Activated naive CD4-positive, alpha-beta T cell treated with anti-CD3 and anti-CD28 coated beads, Interleukin-2, amount 10 ng/mL, durations not matched to agents 7 days and 5 days (primary cell): ENCODE data around the gene ERG28.
A peak's percentile ranks its signal among the peaks of the same experiment; 100 is the strongest.
"Not testable (repeated sequence)": the region's sequence is repeated elsewhere in the genome, so short reads cannot be mapped to it uniquely, and the experiment has no call there.

Experiments
- CTCF ChIA-PET: fragments of 350-600 bp; sonication (Branson Sonifier 250); formaldehyde crosslinking; loops from one replicate; lab custom pipeline; 2021; ENCODE audit warnings: antibody characterized with exemption; lab: Charles Lee
- DNase-seq: peaks from one replicate; pipeline ENCODE4 v3.0.0-alpha.2; 2020
- H3K27ac Mint-ChIP-seq: one replicate; pipeline ENCODE4 v1.8.0; 2021; ENCODE audit warnings: mild to moderate bottlenecking, moderate library complexity, mixed read lengths
- H3K27me3 Mint-ChIP-seq: one replicate; pipeline ENCODE4 v1.8.0; 2021; ENCODE audit warnings: mild to moderate bottlenecking, mixed read lengths
- H3K36me3 Mint-ChIP-seq: one replicate; pipeline ENCODE4 v1.8.0; 2021; ENCODE audit warnings: mixed read lengths
- H3K4me1 Mint-ChIP-seq: one replicate; pipeline ENCODE4 v1.8.0; 2021; ENCODE audit warnings: mixed read lengths
- H3K4me3 Mint-ChIP-seq: one replicate; pipeline ENCODE4 v1.8.0; 2021; ENCODE audit warnings: mild to moderate bottlenecking, moderate library complexity, mixed read lengths
- H3K9me3 Mint-ChIP-seq: one replicate; pipeline ENCODE4 v1.8.0; 2021; ENCODE audit warnings: mixed read lengths

ERG28 gene, protein sequence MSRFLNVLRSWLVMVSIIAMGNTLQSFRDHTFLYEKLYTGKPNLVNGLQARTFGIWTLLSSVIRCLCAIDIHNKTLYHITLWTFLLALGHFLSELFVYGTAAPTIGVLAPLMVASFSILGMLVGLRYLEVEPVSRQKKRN

DNA sequence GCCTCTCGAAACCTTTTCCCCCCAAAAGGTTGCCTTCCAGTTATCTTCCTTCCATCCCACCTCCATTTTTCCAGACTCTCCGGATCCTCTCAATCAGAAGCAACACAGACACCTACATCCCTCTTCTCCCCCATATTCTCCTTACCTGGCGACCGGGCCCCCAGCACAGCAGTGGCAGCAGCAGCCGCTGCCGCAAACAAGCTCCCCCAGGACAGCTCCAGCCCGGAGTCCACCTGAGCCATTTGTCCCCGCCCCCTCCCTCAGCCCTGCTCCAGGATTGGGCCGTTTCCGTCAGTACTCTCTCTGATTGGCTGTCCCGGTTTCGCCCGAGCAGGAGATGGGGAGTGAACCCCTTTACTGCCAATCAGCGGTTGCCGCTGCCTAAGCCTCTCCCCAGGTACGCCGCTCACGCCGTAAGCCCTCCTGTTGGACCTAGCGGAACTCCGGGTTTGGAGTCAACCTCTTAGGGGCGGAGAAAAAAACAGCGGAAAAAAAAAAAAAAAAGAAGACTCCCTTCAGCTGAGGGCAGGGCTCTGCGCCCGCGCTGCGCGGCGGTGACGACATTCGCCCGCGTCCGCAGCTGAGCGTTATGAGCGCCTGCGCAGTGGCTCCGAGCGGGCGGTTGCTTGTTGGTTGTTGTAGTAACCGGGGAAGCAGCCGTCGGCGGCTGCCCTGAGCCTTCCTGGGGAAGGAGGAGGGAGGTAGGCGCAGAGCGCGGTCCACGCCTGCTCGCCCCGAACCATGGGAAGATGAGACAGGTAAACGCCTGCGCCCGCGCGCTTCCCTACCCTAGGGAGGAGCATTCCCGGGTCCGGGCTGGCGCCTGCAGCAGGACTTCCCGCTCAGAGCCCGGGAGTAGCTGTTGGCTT, at the start of gene ERG28, which contains the start of gene TTLL5:
ERG28 (minus strand) TSS at position 247 of the 869 bp plus-strand sequence. CDS start 3,374 bp downstream, outside the sequence.
TTLL5 (plus strand) TSS at position 617 of the 869 bp plus-strand sequence. CDS start 1,904 bp downstream, outside the sequence.
- CTCF ChIA-PET, result interaction anchor here (0.5 to 1.1 kb wide), 4 partner anchors 9 to 246 kb away, joined by 3 to 4 read pairs (median 3); no protein-coding TSS in a partner anchor
- Mint-ChIP-seq H3K4me3 (peak within 1 kb of the TSS; percentile 92), H3K36me3 (peaks cover 19% of the 10 kb centered on the region), H3K9me3 (no peaks in the 10 kb centered on the region), H3K4me1 (peaks cover 33% of the 10 kb centered on the region), H3K27ac (peak within 1 kb of the TSS; percentile 88), H3K27me3 (peaks cover 6% of the 10 kb centered on the region)
- DNase-seq, result peak; percentile 98

- Mint-ChIP-seq H3K36me3 (no peaks in the 10 kb centered on the region), H3K4me3 (no peak overlapping the region), H3K27ac (no peak overlapping the region), H3K27me3 (no peaks in the 10 kb centered on the region), H3K9me3 (no peaks in the 10 kb centered on the region), H3K4me1 (no peaks in the 10 kb centered on the region)
- CTCF ChIA-PET, result interaction anchor here (0.6 to 4.9 kb wide), 27 partner anchors 9 to 678 kb away, joined by 3 to 131 read pairs (median 4); partner anchors contain the start of genes FLVCR2, IFT43 and TGFB3
- DNase-seq, result peak; percentile 78
Observed at GRCh38 chr14:75709207-75709812, 48.6 kb upstream of the ERG28 start.

DNA sequence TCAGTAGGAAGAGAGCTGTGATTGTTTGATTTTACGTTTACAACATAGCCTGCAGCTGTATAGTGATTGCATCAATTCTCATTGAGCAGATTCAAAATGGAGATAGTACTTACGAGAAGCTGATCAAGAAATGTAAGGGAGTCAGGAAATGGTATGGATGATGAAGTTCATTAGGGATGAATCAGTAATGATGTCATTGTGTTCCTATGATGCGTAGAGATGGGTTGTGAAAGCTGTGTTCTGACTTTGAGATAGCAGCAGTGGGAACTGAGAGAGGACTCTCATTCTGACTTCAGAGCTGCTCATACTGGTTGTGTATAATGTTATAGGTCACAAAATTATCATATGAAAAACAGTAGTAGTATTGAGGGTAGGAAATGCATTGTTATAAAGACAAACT, 44.3 kb upstream of the ERG28 start:
- Mint-ChIP-seq H3K27me3 (no peaks in the 10 kb centered on the region), H3K4me3 (no peak overlapping the region), H3K27ac (no peak overlapping the region), H3K4me1 (no peaks in the 10 kb centered on the region), H3K36me3 (peaks cover 6% of the 10 kb centered on the region), H3K9me3 (no peaks in the 10 kb centered on the region)
- DNase-seq, result no peak
- CTCF ChIA-PET, result interaction anchor here (0.7 to 1.7 kb wide), 5 partner anchors 16 to 683 kb away, joined by 3 to 7 read pairs (median 6); no protein-coding TSS in a partner anchor

- Mint-ChIP-seq H3K9me3 (no peaks in the 10 kb centered on the region), H3K4me3 (no peak overlapping the region), H3K4me1 (no peaks in the 10 kb centered on the region), H3K27me3 (no peaks in the 10 kb centered on the region), H3K27ac (no peak overlapping the region), H3K36me3 (peaks cover 14% of the 10 kb centered on the region)
- no peak for DNase-seq
- CTCF ChIA-PET, result interaction anchor here (1.7 kb wide), 1 partner anchor 279 kb away, joined by 7 read pairs; no protein-coding TSS in a partner anchor
Observed at GRCh38 chr14:75703467-75703866, 42.8 kb upstream of the ERG28 start.

DNA sequence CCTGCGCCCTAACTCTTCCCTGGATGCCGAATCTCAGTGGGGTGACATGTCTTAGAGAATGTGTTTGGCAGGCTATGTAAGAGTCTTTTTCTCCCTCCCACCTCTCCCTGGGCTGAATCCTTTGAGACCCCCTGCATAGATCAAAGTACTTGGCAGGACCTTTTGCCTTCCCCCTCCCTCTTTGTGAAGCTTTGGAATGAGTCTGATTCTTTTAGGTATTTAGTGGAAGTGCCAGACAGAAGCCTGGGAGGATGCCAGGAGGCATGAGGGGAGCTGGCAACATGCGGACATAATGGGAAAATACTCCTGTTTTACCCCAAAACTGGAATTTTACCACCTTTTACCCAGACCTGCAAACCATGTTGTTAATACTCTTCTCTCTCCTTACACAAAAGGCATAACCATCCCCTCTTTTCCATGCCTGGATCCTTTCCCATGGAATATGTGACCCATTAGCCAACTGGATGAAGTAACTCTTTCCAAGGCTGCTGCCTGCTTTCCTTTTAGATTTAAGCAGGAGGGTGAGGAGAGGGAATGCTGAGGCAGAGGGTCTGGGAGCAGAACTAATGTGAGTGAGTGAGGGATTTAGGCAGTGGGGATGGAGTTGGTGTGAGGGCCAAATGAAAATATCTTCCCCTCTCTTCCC, 42.1 kb upstream of the ERG28 start:
- Mint-ChIP-seq H3K36me3 (peaks cover 14% of the 10 kb centered on the region), H3K27ac (no peak overlapping the region), H3K9me3 (no peaks in the 10 kb centered on the region), H3K4me1 (no peaks in the 10 kb centered on the region), H3K27me3 (no peaks in the 10 kb centered on the region), H3K4me3 (no peak overlapping the region)
- CTCF ChIA-PET, result interaction anchor here (1.1 to 1.5 kb wide), 3 partner anchors 8 to 276 kb away, joined by 3 to 4 read pairs (median 4); no protein-coding TSS in a partner anchor
- no peak for DNase-seq

DNA sequence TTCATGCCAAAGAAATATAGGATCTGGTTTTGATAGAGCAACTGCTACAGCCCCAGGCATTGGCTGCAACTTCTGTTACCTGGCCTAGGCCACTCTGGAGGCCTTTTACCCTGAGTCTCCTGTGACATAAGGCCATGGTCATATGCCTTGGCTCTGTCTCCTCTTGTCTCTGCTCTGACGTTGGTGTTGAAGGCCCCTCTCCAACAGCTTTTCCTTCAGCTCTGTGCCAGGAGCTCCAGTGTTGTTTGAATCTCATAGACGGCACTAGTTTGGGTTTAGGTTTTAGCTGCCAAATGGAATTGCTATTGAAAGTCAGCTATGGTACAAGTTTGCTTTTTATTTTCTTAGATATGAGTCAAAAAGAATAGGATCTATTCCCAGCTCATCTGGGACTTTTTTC, 41.4 kb upstream of the ERG28 start:
- H3K9me3 Mint-ChIP-seq, result no peaks in the 10 kb centered on the region
- no peak for DNase-seq
- H3K27ac Mint-ChIP-seq, result no peak overlapping the region
- peaks cover 14% of the 10 kb centered on the region for H3K36me3 Mint-ChIP-seq
- CTCF ChIA-PET, result interaction anchor here (1.1 to 1.5 kb wide), 3 partner anchors 8 to 277 kb away, joined by 3 to 4 read pairs (median 4); no protein-coding TSS in a partner anchor
- H3K4me1 Mint-ChIP-seq, result no peaks in the 10 kb centered on the region
- H3K4me3 Mint-ChIP-seq, result no peak overlapping the region
- H3K27me3 Mint-ChIP-seq, result no peaks in the 10 kb centered on the region

- H3K4me1 Mint-ChIP-seq, result no peaks in the 10 kb centered on the region
- H3K36me3 Mint-ChIP-seq, result peaks cover 24% of the 10 kb centered on the region
- no peak overlapping the region for H3K4me3 Mint-ChIP-seq
- no peaks in the 10 kb centered on the region for H3K27me3 Mint-ChIP-seq
- CTCF ChIA-PET, result interaction anchor here (1.0 kb wide), 1 partner anchor 9 kb away, joined by 4 read pairs; no protein-coding TSS in a partner anchor
- DNase-seq, result no peak
- H3K9me3 Mint-ChIP-seq, result peaks cover 2% of the 10 kb centered on the region
- no peak overlapping the region for H3K27ac Mint-ChIP-seq
Observed at GRCh38 chr14:75700295-75700694, 39.6 kb upstream of the ERG28 start.

DNA sequence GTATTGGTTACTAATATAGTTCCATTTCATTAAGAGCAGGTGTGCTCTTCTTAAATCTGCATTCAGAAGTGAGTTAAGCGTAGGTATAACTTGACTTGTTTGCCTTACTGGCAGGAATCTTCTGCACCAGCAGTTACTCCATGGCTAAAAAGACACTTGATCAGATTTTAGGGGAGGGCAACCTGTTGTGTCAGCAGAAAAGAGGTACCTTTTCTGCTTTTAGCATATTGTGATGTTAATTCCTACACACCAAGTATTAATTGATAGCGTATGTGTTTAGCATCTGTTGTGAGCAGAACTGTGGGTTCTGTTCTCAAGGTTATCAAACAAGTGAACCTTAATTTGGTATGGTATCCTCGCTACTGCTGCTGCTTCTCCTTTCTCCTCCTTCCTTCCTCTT, 38.7 kb upstream of the ERG28 start:
- DNase-seq, result no peak
- no peak overlapping the region for H3K4me3 Mint-ChIP-seq
- H3K27ac Mint-ChIP-seq, result no peak overlapping the region
- H3K9me3 Mint-ChIP-seq, result peaks cover 7% of the 10 kb centered on the region
- CTCF ChIA-PET, result interaction anchor here (1.0 to 2.5 kb wide), 2 partner anchors 10 kb away, joined by 4 to 8 read pairs; no protein-coding TSS in a partner anchor
- peaks cover 28% of the 10 kb centered on the region for H3K36me3 Mint-ChIP-seq
- H3K4me1 Mint-ChIP-seq, result no peaks in the 10 kb centered on the region
- no peaks in the 10 kb centered on the region for H3K27me3 Mint-ChIP-seq

GRCh38 chr14:75697918-75698317, 37.2 kb upstream of the ERG28 start:
- no peak overlapping the region for H3K4me3 Mint-ChIP-seq
- H3K36me3 Mint-ChIP-seq, result peaks cover 38% of the 10 kb centered on the region
- peaks cover 7% of the 10 kb centered on the region for H3K9me3 Mint-ChIP-seq
- H3K27me3 Mint-ChIP-seq, result no peaks in the 10 kb centered on the region
- CTCF ChIA-PET, result interaction anchor here (2.5 kb wide), 1 partner anchor 11 kb away, joined by 8 read pairs; no protein-coding TSS in a partner anchor
- H3K27ac Mint-ChIP-seq, result no peak overlapping the region
- no peak for DNase-seq
- no peaks in the 10 kb centered on the region for H3K4me1 Mint-ChIP-seq

DNA sequence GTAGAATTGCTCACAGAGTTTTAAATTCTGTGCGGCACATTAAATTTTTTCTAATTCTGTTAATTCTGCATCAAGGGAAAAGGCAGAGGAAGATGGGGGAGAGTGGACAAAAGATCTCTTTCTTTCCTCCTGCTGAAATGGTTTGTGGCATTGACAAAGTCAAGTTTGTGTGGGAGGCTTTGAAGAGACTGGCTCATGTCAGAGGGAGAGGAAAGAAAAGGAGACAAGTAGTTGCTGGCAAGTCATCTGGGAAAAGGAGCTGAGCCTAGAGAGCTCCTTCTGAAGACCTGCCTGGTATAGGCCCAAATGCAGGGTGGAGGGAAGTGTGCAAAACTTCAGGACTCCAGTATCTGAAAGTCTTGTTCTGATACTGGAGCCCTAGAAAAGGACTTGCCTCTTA, 36.7 kb upstream of the ERG28 start:
- no peak for DNase-seq
- Mint-ChIP-seq H3K27ac (no peak overlapping the region), H3K4me1 (no peaks in the 10 kb centered on the region), H3K27me3 (no peaks in the 10 kb centered on the region), H3K36me3 (peaks cover 43% of the 10 kb centered on the region), H3K9me3 (peaks cover 7% of the 10 kb centered on the region), H3K4me3 (no peak overlapping the region)
- CTCF ChIA-PET, result interaction anchor here (2.5 kb wide), 1 partner anchor 11 kb away, joined by 8 read pairs; no protein-coding TSS in a partner anchor

DNA sequence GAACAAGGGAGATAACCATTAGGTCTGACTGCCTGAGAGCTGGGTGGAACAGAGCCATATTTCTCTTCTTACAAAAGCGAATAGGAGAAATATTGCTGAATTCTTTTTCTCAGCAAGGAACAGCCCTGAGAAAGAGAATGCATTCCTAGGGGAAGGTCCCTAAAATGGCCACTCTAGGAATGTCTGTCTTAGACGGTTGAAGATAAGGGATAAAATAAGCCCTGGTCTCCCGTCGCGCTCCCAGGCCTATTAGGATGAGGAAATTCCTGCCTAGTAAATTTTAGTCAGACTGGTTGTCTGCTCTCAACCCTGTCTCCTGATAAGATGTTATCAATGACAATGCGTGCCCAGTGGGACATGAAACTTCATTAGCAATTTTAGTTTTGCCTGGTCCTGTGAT, 34.3 kb upstream of the ERG28 start:
- H3K4me1 Mint-ChIP-seq, CTCF ChIA-PET, DNase-seq, H3K27me3 Mint-ChIP-seq, H3K27ac Mint-ChIP-seq, H3K9me3 Mint-ChIP-seq, H3K4me3 Mint-ChIP-seq: not testable (repeated sequence)
- H3K36me3 Mint-ChIP-seq, result peaks cover 46% of the 10 kb centered on the region

GRCh38 chr14:75690010-75690409, 29.3 kb upstream of the ERG28 start:
- Mint-ChIP-seq H3K27ac (no peak overlapping the region), H3K4me3 (no peak overlapping the region), H3K4me1 (no peaks in the 10 kb centered on the region), H3K36me3 (peaks cover 29% of the 10 kb centered on the region), H3K9me3 (peaks cover 3% of the 10 kb centered on the region), H3K27me3 (no peaks in the 10 kb centered on the region)
- CTCF ChIA-PET, result no interaction called here
- no peak for DNase-seq

DNA sequence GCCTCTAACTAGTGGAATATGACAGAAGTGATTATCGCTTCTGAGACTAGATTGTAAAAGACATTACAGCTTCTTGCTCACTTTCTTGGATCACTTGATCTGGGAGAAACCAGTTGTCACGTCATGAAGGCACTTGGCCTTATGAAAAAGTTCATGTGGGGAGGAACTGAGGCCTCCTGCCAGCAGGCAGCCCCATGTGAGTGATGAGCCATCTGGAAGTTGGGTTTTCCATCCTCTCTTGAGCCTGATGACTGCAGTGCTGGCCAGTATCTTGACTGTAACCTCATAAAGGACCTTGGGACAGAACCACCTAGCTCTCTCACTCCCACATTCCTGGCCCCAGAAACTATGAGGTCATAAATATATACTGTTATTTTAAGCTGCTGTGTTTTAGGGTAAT, 28.3 kb upstream of the ERG28 start:
- peaks cover 25% of the 10 kb centered on the region for H3K36me3 Mint-ChIP-seq
- CTCF ChIA-PET, result interaction anchor here (0.6 to 1.5 kb wide), 2 partner anchors 16 to 290 kb away, joined by 3 to 6 read pairs; no protein-coding TSS in a partner anchor
- no peak overlapping the region for H3K27ac Mint-ChIP-seq
- DNase-seq, result no peak
- no peaks in the 10 kb centered on the region for H3K27me3 Mint-ChIP-seq
- no peaks in the 10 kb centered on the region for H3K4me1 Mint-ChIP-seq
- no peaks in the 10 kb centered on the region for H3K9me3 Mint-ChIP-seq
- H3K4me3 Mint-ChIP-seq, result no peak overlapping the region
